Pons (tissue), 1 donor: ENCODE results near the gene ARHGDIA.
"Not testable (repeated sequence)": the region's sequence is repeated elsewhere in the genome, so short reads cannot be mapped to it uniquely, and the experiment has no call there.

Source experiments
- DNase-seq: peaks from one replicate; pipeline ENCODE4 v3.0.0-alpha.2; 2016; ENCODE audit warnings: low spot score

The ARHGDIA gene

DNA sequence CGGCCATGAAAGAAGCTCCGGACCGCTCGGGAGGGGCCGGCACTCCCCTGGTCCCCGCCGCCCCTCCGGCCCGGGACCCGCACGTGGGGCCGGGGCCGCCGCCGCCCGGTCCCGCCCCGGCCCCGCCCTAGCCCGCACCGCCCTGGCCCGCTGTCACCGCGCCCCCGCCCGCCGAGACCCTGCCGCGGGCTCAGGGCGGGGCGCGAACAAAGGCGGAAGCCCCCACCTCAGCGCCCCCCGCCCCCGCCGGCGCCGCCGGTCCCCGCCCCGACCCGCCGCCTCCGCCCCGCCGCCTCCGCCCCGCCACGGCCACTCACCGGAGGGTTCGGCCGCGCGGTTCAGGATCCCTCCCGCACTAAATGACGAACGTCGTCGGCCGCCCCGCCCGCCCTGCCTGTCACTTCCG is at the start of gene ARHGDIA:
TSS of gene ARHGDIA (minus strand) at position 357 of the 406 bp plus-strand sequence. CDS start 1,407 bp downstream, outside the sequence.
- no peak for DNase-seq

DNA sequence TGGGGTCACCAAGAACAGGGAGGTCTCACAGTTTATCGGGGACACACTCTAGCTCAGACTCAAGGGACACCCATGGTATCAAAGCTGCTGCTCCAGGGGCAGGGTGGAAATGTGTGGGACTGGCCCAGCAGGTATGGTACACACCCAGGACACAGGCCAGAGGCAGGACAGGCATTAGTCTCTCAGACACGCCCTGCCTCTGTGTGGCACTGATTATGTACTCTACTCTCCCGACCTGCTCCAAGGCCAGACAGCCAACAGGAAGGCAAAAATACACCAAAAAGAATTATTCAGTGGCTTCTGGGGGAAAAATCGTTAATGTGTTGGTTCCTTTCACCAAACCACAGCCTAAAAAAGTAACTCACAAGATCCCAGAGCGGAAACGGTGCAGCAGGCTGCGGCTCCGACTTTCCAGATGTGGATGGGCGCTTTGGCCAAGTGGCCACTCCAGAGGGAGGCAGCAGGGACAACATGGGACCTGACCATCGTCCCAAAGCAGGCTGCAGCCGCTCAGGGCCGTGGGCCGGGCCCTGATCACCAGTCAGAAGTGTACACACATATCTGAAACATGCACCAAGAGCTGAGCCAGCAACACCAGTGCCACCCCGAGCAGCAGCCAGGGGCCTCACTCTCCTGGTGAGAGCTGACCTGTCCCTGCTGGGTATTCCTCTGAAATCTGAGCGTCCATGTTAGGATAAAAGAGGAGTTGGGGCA is 47.9 kb upstream of the ARHGDIA start:
- DNase-seq = no peak

DNA sequence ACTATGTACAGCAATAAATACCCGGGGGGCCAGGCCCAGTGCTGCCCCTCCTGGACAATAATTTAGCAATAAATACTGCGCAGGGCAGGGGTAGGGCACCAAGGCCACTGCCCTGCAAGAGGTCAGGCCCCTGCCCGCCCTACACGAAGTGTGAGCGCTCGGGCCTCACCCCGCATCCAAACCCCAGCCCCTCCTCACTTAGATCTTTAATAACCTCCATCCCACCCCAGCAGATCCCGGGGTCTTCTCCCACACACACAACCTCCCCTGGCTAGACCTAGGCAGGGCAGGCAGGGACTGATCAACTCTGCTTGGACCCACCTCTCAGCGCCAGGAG is 47.2 kb upstream of the ARHGDIA start:
- DNase-seq = not testable (repeated sequence)

DNA sequence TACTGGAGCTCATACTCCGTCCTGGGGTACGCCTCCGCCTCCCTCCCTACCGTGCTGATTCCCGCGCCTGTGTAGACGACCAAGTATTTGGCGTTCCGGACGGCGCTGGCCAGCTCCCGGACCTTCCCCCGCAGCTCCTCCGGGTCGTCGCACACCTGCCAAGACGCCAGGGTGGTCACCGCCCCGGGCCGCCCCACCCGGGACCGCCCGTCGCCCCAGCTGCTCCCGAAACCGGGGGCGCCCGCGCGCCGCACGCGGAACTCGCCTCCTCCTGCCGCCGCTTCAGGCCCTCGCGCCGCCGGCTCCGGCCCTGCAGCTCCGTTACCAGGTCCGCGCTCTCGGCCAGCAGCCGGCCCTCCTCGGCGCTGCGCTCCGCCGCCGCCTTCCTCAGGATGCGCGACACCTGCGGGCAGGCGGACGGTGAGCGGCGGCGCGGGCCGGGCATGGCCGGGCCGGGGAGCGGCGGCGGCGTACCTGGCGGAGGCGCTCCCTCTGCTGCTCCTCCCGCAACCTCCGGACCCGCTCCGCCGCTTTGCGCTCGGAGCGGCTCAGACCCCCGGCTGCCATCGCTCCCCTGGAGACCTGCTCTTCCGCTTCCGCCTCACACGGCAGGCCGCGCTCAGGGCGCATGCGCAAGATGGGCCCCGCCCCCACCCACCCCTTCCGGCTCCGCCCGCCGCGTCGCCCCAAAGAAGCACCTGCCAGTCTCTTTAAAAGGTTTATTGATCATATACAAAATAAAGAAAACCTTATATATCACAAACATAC is 46.6 kb upstream of the ARHGDIA start, which contains the start of gene SIRT7:
TSS of gene SIRT7 (minus strand) at position 612 of the 768 bp plus-strand sequence. CDS start at position 567, 45 bp downstream.
- DNase-seq = peak; percentile 73

DNA sequence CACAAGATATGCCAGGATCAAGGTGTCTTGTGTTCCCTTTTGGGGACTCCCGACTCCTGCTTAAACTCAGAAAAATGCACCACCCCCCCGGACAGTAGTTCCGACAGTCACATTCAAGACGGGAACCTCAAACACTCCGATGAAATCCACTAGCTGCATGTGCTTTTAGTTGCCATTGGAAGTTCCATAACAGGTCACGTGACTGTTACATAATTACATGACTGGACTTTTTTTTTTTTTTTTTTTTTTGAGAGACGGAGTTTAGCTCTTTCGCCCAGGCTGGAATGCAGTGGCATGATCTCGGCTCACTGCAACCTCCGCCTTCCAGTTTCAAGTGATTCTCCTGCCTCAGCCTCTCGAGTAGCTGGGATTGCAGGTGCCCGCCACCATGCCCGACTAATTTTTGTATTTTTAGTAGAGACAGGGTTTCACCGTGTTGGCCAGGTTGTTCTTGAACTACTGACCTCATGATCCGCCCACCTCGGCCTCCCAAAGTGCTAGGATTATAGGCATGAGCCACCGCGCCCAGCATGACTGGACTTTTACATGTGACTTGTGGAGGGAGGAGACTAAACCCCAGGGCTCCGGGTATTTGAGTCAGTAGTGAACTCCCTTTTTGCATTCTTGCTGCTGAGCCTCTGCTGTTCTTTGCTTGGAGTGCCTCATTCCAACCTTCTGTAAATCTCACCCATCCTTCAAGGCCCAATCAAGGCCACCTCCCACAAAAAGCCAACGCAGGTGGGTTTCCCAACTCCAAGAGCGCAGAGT is 45.3 kb upstream of the ARHGDIA start:
- DNase-seq = no peak

DNA sequence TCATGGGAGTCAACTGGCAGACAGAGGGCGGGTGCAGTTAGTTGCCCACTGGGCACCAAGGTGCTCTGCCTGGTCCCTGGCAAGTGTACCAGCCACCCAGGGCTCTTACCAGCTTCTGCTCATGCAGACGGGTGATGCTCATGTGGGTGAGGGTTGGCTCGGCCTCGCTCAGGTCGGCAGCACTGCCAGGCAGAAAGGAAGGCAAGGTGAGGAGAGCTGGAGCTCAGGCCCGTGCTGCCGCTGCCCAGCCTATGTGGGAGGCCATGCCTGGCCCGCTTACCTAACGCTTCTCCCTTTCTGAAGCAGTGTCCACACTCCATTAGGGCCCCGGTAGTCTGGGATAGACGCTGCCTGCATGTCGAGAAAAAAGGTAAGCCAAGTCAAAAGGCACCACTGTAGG is 44.2 kb upstream of the ARHGDIA start:
- no peak for DNase-seq

DNA sequence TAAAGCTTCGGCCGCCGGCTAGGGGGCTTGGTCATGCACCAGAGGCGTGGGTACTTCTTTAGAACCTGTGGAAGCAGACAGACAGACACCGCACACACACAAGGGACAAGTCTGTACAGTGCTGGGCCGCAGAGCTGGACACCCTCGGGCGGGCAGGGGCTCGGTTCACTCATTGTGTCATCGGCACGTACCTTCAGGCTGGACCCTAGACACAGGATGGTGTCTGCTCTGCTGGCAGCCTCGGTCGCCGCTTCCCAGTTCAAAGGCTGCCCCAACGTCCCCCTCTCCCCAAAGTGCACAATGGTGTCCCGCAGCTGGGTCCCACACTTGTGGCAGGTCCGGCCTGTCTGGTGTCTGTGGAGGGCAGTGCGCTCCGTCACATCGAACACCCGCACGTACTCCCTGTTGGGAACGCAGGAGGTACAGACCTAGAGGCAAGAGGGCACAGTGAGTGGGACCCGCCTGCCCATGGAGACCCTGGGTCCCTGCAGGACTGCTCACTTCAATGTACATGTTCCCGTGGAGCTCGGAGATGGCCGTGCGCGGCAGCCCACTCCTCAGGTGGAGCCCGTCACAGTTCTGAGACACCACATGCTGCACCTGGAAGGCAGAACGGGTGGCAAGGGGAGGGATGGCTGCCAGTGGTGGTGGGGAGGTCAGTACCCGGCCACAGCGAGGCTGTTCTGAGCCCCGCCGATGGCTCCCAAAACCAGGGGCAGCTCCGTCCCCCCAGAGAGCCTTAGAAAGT is 43.1 kb upstream of the ARHGDIA start:
- DNase-seq = no peak

DNA sequence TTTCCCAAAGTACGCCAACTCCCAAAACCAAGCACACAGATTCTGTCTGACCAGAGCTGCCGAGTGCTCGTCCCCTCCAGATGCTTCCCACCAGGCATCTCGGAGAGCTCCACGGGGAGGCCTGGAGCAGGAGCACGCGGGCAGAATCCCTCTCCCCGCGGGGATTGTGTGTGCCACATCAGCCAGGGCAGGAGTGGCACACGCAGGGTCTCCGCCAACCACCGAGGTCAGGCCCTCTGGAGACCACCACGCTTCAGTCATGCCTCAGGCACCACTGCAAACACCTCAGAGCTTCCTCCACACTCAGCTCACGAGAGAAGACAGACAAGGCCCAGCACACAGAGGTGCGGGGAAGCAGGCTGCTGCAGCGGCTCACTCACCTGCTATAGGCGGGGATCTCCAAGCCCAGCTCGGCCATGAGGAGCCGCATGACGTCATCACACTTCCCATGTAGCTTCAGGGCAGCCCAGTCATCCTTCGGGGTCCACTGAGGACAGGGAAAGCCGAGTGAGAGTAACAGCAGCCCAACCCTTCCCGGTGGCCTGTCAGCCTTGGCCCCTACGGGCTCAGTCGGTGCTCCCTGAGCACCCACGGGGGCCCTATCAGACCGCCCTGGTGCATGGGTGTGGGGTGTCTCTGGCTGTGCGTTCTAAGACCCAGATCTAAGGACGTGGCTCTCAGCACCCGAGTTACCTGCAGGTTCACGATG is 42.4 kb upstream of the ARHGDIA start:
- no peak for DNase-seq

DNA sequence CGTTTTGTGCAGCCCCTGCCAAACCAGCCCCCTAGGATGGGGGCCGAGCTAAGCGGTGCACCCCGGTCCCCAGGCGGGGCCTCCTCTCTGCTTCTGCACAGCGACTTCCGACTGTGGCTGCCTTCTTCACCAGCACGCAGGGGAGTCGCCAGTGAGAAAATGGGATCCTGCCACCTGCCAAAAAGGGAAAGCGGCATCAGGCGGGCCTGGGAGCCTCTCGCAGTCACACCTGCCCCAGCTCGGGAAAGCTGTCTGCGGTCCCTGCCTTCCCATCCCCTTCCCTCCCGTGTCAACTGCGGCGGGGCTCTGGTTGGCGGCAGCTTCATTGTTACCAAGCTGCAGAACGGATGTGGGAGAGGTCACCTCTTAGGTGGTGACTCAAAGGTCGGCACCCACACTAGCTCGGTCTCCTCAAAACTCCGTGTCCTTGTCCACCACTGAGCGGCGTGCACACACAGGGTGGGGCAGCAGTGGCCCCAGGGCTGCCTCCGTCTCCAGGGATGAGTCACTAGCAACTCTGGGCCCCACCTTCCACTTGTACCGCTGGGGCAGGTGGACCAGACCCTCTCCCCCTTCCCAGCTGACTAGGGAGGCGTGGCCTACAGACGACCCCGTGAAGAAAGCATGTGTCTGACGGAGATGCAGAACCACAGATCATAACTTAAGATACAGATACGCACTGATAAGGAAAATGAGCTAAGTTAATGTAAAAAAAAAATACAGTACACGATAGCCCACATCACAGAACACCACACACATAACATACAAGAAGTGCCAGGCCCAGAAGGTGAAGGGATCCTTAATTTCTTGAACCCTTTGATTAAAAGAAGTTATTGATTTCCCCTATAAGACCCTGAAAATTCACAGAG is 41.5 kb upstream of the ARHGDIA start:
- DNase-seq = no peak

DNA sequence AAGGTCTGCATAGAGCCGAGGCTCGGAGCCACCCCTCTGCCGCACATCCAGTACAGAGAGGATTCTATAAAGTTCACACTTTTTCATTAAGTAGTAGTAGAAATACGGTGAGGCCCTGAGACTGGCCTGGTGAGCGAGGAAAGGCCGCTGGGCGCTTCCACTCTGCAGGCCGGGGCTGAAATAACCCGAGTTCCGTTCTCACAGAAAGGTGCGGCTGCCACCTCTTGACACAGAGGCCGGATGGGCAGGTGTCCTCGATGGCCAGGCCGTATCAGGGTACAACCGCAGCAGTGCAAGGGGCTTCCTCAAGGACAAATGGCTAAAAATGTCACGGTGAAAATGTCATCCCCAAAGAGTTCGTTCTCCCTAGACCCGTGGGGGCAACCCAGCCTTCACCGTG is 40.8 kb upstream of the ARHGDIA start:
- no peak for DNase-seq

DNA sequence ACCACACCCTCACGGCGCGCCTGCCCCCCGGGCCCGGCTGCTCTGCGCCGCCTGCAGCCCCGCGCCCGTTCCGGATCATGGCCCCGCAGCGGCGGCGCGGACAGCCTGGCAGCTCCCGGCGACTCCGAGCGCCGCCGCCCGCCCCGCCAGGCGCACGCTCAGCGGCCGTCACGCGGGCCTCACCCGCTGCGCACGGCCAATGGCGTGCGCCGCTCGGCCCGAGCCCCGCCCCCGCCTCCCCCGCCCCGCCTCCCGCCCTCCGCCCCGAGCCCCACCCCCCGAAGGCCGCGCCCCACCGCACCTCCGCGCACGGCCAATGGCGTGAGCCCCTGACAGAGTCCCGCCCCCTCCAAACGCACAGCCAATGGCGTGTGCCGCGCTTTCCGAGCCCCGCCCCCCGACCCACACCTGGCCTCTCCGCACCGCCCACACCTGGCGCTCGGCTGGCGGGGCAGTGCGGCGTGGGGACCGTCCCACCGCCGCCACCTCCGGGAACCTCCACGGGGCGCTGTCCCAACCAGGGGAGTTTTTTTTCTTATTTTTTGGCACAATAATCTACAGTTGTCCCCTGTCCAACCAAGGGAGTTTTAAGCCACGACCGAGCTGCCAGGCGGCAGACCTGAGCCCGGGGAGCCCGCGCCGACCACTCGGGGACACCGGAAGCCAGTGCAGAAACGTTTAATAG is 40.3 kb upstream of the ARHGDIA start, which contains the start of gene PCYT2:
TSS of gene PCYT2 (minus strand) at position 123 of the 685 bp plus-strand sequence. CDS start at position 79, 44 bp downstream.
- peak; percentile 87 for DNase-seq

DNA sequence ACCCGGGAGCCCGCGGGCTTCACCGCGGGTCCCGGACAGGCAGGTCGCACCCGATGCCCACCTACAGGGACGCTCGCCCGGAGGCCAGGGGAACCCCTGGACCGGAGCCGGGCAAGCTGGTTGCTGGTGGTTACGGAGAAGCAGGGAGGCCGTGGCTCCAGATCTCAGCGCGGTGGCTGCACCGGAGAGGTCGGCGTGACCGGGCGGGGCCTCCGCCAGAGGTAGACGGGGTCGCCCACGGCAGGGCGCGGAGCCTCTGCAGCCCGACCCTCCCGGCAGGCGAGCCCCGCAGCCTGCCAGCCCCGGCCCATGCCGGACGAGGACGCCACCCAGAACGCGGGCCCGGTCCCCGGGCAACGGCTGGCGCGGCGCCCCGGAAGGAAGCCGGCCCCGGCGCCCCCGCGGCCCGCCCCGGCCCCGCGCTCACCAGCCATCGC is 39.7 kb upstream of the ARHGDIA start:
- no peak for DNase-seq

DNA sequence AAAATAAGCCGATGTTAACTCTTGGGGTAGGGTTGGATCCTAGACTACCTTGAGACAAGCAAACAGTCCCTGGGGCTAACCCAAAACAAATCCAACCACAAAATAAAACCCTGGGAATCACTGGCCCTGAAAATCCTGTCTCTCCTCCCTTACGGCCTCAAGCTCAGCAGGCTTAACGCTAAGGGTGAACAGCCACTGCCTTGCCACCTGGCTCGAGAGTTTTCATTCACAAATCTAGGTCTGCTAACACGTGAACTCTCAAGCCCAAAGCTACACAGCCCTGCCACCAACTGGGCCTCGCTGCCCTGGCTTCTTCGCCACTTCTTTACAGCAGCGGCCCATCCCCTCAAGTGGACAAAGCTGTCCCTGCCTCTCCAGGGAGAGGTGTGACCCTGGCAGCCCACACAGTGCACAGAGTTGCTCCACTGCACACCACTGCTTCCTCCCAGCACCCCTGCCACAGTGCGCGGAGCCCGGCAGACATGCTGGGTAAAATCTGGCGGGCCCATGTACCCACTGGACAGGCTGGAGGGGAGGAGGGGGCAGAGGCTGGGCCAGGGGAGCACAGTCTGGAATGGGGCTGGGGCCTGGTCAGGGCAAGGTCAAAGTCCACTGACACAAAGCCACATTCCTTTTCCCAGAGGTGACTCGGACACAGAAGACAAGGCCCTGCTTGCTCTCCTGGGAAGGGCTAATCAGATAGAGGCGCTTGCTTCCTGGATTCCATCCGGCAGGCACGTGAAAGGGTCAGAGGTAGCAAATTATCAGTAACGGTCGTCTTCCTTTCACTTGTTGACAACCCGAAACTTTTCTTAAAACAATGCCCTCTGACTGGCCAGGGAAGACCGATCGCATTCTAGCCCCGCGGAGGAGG is 39.1 kb upstream of the ARHGDIA start:
- DNase-seq = no peak

DNA sequence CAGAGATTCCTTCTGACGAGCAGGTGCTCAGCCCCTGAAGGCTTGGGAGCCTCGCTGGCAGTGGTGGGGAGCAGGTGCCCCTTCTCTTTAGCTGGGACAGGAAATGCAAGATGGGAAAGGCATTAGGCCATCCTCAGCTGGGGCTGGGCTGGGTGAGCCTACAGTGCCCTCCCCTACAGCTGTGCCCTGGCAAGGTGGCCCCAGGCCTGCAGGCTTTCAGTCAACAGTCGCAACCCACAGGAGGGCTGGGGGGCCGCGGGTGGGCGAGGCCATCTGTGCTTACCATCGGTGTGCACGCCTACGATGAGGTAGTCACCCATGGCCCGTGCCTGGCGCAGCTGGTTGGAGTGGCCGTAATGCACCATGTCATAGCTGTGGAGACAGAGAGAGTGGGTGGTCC is 38.1 kb upstream of the ARHGDIA start:
- DNase-seq = no peak

DNA sequence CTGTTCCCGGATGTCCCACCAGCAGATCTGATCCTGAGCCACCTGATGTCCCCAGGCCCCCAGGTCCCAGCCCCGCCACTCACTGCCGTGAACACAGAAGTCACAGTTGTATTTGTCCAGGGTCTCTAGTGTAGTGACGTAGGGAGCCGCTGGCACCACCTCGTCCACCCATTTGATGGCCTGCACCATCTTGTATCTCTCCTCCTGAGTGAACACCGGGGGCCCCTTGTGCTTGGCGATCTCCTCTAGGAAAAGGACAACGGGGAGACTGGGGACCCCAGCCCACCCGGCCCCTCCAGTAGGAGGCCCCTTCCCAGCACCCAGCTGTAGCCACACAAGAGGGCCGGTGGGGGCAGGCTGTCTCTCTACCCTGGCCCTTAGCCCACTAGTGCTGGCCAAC is 37.7 kb upstream of the ARHGDIA start:
- DNase-seq = no peak

DNA sequence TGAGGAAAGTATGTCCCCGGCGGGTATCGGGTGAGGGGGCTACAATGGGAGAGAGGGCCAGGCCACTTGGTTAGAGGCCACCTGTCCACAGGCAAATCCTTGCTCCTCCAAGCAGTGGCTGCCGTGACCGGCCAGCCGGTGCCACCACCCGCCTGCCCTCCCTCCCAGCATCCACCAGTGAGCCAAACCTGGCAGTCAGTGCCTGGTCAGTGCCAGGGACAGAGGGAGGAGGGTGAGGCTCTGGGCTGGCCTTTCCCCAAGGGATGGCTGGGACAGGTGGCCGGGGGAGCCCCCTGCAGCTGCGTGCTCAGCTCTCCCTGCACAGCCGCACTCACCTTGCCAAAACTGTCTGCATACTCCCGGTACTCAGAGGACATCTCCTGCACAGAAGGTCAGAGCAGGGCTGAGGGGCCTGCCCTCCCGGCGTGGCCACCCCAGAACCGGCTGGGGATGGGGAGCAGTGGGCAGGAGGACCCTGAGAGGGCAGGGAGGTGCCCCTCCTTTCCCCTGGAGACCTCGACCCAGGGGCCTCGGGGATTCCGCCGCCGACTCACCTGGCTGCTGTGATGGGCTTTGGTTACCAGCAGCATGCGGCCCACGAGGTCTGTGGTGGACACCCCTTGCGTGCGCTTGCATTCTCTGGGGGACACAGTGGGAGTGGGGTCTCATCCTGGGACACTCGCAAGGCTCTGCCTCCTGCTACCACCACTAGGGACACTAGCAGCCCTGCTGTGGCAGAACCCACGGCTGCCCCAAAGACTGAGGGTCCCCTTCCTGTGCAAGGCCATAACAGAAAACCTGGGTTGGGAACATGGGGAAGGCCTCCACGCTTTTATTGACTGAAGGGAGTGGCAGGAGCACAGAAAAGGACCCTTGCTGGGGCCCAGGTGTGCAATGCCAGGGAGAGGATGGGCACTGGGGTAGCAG is 36.3 kb upstream of the ARHGDIA start:
- no peak for DNase-seq

DNA sequence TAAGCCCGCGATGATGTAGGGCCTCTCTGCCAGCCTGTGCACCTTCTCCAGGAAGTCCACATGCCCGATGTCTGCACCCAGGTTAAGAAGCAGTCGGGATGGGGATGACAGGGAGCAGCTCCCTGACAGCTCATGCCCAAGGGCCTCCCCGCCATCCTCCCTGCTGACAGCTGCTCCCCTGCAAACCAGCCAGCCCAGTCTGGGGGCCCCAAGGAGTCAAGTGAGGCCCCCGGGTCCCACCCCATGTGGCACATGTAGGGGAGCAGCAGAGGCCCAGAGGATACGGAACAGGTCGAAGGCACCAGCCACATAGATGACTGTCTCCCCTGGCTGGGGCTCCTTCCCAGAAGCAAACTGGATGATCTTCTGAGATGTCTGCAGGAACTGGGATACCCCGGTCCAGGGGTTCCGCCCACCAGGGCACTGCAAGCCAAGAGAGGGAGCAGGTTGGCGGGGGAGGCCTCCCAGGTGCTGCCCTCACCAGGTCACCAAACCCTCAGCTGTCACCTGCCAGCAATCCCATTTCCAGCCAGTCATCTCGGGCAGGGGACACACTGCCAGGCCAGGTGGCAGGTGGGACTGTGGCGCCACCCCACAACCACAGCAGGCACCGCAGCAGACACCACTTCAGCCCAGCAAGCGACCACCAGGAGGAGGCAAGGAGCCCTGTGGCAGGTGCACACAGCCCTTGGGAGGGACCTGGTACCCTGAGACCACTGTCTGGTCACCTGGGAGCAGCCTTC is 35.5 kb upstream of the ARHGDIA start:
- no peak for DNase-seq
